Dedifferentiated amniotic fluid mesenchymal stem cell (primary cell): Measurements from ENCODE around the gene HEXIM1.
A peak's percentile ranks its signal among the peaks of the same experiment; 100 is the strongest.

Source experiments
- DNase-seq: peaks from one replicate; pipeline ENCODE4 v3.0.0-alpha.2; 2016; ENCODE audit errors: extremely low spot score

The HEXIM1 gene

GRCh38 chr17:45172232-45172540, 23.9 kb downstream of the HEXIM1 start:
- no peak for DNase-seq

GRCh38 chr17:45172541-45173286, 24.4 kb downstream of the HEXIM1 start:
- DNase-seq: no peak

- no peak for DNase-seq
Observed at GRCh38 chr17:45175759-45176115, 27.5 kb downstream of the HEXIM1 start.

GRCh38 chr17:45177563-45177962, 29.3 kb downstream of the HEXIM1 start:
- no peak for DNase-seq

- DNase-seq: no peak
Observed at GRCh38 chr17:45184144-45184543, 35.9 kb downstream of the HEXIM1 start.

GRCh38 chr17:45186801-45187354, 38.6 kb downstream of the HEXIM1 start:
- DNase-seq: no peak

- DNase-seq: no peak
Observed at GRCh38 chr17:45189009-45189408, 40.7 kb downstream of the HEXIM1 start.

- no peak for DNase-seq
Observed at GRCh38 chr17:45190503-45191255, 42.4 kb downstream of the HEXIM1 start.

GRCh38 chr17:45195424-45195823, 47.1 kb downstream of the HEXIM1 start:
- DNase-seq: no peak

GRCh38 chr17:45197108-45197507, 48.8 kb downstream of the HEXIM1 start:
- no peak for DNase-seq

- peak; percentile 78 for DNase-seq
Observed at GRCh38 chr17:45197555-45198334, 49.5 kb downstream of the HEXIM1 start.

- no peak for DNase-seq
Observed at GRCh38 chr17:45200701-45201100, 52.4 kb downstream of the HEXIM1 start.

GRCh38 chr17:45201457-45201856, 53.2 kb downstream of the HEXIM1 start:
- DNase-seq: no peak
